GM12891 (cell line): Measurements from ENCODE around the gene GAREM1.

Experiments
- PAX5 ChIP-seq: IDR thresholded peaks from 2 replicates; pipeline ENCODE4 v1.6.1; 2011; ENCODE audit warnings: low read length, moderate library complexity, mild to moderate bottlenecking; ENCODE audit not compliant: insufficient read depth, severe bottlenecking
- POLR2A ChIP-seq: IDR thresholded peaks from 2 replicates; pipeline ENCODE4 v1.6.1; 2011; ENCODE audit warnings: low read depth, low read length, control low read depth
- POLR2AphosphoS5 ChIP-seq: IDR thresholded peaks from 2 replicates; pipeline ENCODE4 v1.6.1; 2011; ENCODE audit warnings: low read depth, low read length, control low read depth
- POU2F2 ChIP-seq: IDR thresholded peaks from 2 replicates; pipeline ENCODE4 v1.6.1; 2011; ENCODE audit warnings: low read depth, mild to moderate bottlenecking, control low read depth, low read length, moderate library complexity
- SPI1 ChIP-seq: IDR thresholded peaks from 2 replicates; pipeline ENCODE4 v1.6.1; 2011; ENCODE audit warnings: low read depth, low read length, control low read depth
- TAF1 ChIP-seq: IDR thresholded peaks from 2 replicates; pipeline ENCODE4 v1.6.1; 2011; ENCODE audit warnings: low read depth, low read length, control low read depth

- TF ChIP-seq POU2F2 (no peak), POLR2A (no peak), POLR2AphosphoS5 (no peak), TAF1 (no peak), SPI1 (no peak), PAX5 (no peak)
Measured at GRCh38 chr18:32372381-32373061, 98.2 kb downstream of the GAREM1 start.
